A673 (cell line): Measurements from ENCODE around the gene NDUFB2.

Experiments
- CTCF ChIP-seq: fragments of 300-800, 200-600 bp; sonication (generic); conservative IDR thresholded peaks from 2 replicates; pipeline ENCODE4 v1.5.1; 2017; ENCODE audit warnings: low read depth, mild to moderate bottlenecking, antibody characterized with exemption, low read length, moderate library complexity, mixed read lengths
- EZH2 ChIP-seq: fragments of 200-600 bp; sonication (generic); IDR thresholded peaks from 2 replicates; pipeline ENCODE4 v1.6.1; 2017; ENCODE audit warnings: borderline replicate concordance, low read depth, mild to moderate bottlenecking, mixed read lengths, antibody characterized with exemption, low read length; ENCODE audit not compliant: poor library complexity, severe bottlenecking

GRCh38 chr7:140684066-140684950 lies 12.2 kb upstream of the NDUFB2 start:
- TF ChIP-seq CTCF (no peak), EZH2 (no peak)
